Thymus (tissue), 2 donors: ENCODE measurements around the gene ADAR. TPM values are rescaled to one million over a fixed set of nuclear protein-coding genes. Genes with fewer than 3 reads are reported as not detected.

Source experiments
- polyA plus RNA-seq: library from polyadenylated mRNA; stranded (reverse); fragments of 200-250 nt; gene quantifications from one replicate; pipeline ENCODE4 v1.2.3, GENCODE V29; 2013
- total RNA-seq: library from RNA; stranded (reverse); fragments of 120-200 nt; gene quantifications from one replicate; pipeline ENCODE4 v1.2.4, GENCODE V29; 2013
- donor health status: healthy.

ADAR gene
- total and polyA plus RNA-seq, 2 donors = 49.7 to 92.8 TPM

Other genes starting within 250 kb of the ADAR start
- 10.5 TPM for gene IL6R, start 202.8 kb downstream of the ADAR start, total RNA-seq
- gene IL6R, start 202.8 kb downstream of the ADAR start, polyA plus RNA-seq = 10.3 TPM
- gene TDRD10, start 106.0 kb downstream of the ADAR start, total RNA-seq = 0.47 TPM
- 12.2 TPM for gene TDRD10, start 106.0 kb downstream of the ADAR start, polyA plus RNA-seq
- gene SHE, start 105.8 kb downstream of the ADAR start, total RNA-seq = 2.7 TPM
- gene SHE, start 105.8 kb downstream of the ADAR start, polyA plus RNA-seq = 7.6 TPM
- 33.0 TPM for gene UBE2Q1, start 49.5 kb downstream of the ADAR start, total RNA-seq
- 49.4 TPM for gene UBE2Q1, start 49.5 kb downstream of the ADAR start, polyA plus RNA-seq
- 0.05 TPM for gene CHRNB2, start 40.4 kb downstream of the ADAR start, total RNA-seq
- 0.21 TPM for gene CHRNB2, start 40.4 kb downstream of the ADAR start, polyA plus RNA-seq